ENCODE data around the gene DCANP1.
"Not testable (repeated sequence)": the region's sequence is repeated elsewhere in the genome, so short reads cannot be mapped to it uniquely, and the experiment has no call there.

DCANP1 gene

GRCh38 chr5:135447298-135447929 is at the start of gene DCANP1:
Gene DCANP1 (minus strand): TSS chr5:135447348. CDS start chr5:135447108, 240 bp downstream.
- DNase-seq, result no peak

- DNase-seq, result not testable (repeated sequence)
Observed at GRCh38 chr5:135495531-135495930, 48.4 kb upstream of the DCANP1 start.

- DNase-seq, result no peak
Observed at GRCh38 chr5:135494196-135494595, 47.0 kb upstream of the DCANP1 start.

- DNase-seq, result no peak
Observed at GRCh38 chr5:135493406-135494180, 46.4 kb upstream of the DCANP1 start.

GRCh38 chr5:135492319-135492626 is 45.1 kb upstream of the DCANP1 start:
- no peak for DNase-seq

GRCh38 chr5:135491552-135492318 is 44.6 kb upstream of the DCANP1 start:
- DNase-seq, result peak in 1 of 2 experiments; percentile 35

GRCh38 chr5:135491038-135491551 is 43.9 kb upstream of the DCANP1 start:
- DNase-seq, result no peak

- DNase-seq, result no peak
Observed at GRCh38 chr5:135490245-135491037, 43.3 kb upstream of the DCANP1 start.

GRCh38 chr5:135489466-135490244 is 42.5 kb upstream of the DCANP1 start:
- DNase-seq, result no peak

- DNase-seq, result peak; percentile 48 to 70
Observed at GRCh38 chr5:135488727-135489465, 41.7 kb upstream of the DCANP1 start.

- DNase-seq, result no peak
Observed at GRCh38 chr5:135487839-135488514, 40.8 kb upstream of the DCANP1 start.

GRCh38 chr5:135487037-135487395 is 39.9 kb upstream of the DCANP1 start:
- no peak for DNase-seq

- DNase-seq, result no peak
Observed at GRCh38 chr5:135486131-135487036, 39.2 kb upstream of the DCANP1 start.

- no peak for DNase-seq
Observed at GRCh38 chr5:135484674-135485086, 37.5 kb upstream of the DCANP1 start.

GRCh38 chr5:135483254-135483653 is 36.1 kb upstream of the DCANP1 start:
- DNase-seq, result no peak

GRCh38 chr5:135482381-135482933 is 35.3 kb upstream of the DCANP1 start:
- no peak for DNase-seq

- no peak for DNase-seq
Observed at GRCh38 chr5:135481909-135482311, 34.8 kb upstream of the DCANP1 start.

- no peak for DNase-seq
Observed at GRCh38 chr5:135481387-135481786, 34.2 kb upstream of the DCANP1 start.

GRCh38 chr5:135480511-135480910 is 33.4 kb upstream of the DCANP1 start:
- DNase-seq, result no peak

Data from SHP77 (cell line).